ENCODE measurements around the gene FAM83D.

Gene FAM83D
- 2.2 to 3.6 reads per million in 2 experiments for total RNA-seq

GRCh38 chr20:38926142-38926933 lies at the start of gene FAM83D:
Gene FAM83D, plus strand, starts transcription at chr20:38926417. Its CDS starts 26 bp downstream, at chr20:38926443.
- peak; percentile 87 for DNase-seq (ENCODE audit: low read depth)

- no peak for DNase-seq (ENCODE audit: low read depth)
Observed at GRCh38 chr20:38877483-38877882, 48.7 kb upstream of the FAM83D start.

- no peak for DNase-seq (ENCODE audit: low read depth)
Observed at GRCh38 chr20:38878866-38879265, 47.4 kb upstream of the FAM83D start.

GRCh38 chr20:38880952-38881735 lies 45.1 kb upstream of the FAM83D start:
- no peak for DNase-seq (ENCODE audit: low read depth)

GRCh38 chr20:38881806-38882440 lies 44.3 kb upstream of the FAM83D start:
- no peak for DNase-seq (ENCODE audit: low read depth)

GRCh38 chr20:38882600-38882999 lies 43.6 kb upstream of the FAM83D start:
- DNase-seq (ENCODE audit: low read depth), result no peak

GRCh38 chr20:38883081-38883980 lies 42.9 kb upstream of the FAM83D start:
- DNase-seq (ENCODE audit: low read depth), result no peak

- no peak for DNase-seq (ENCODE audit: low read depth)
Observed at GRCh38 chr20:38883981-38884733, 42.1 kb upstream of the FAM83D start.

- no peak for DNase-seq (ENCODE audit: low read depth)
Observed at GRCh38 chr20:38885357-38885756, 40.9 kb upstream of the FAM83D start.

GRCh38 chr20:38888059-38888831 lies 38.0 kb upstream of the FAM83D start:
- DNase-seq (ENCODE audit: low read depth), result no peak

GRCh38 chr20:38889050-38889449 lies 37.2 kb upstream of the FAM83D start:
- no peak for DNase-seq (ENCODE audit: low read depth)

- no peak for DNase-seq (ENCODE audit: low read depth)
Observed at GRCh38 chr20:38889792-38890496, 36.3 kb upstream of the FAM83D start.

- no peak for DNase-seq (ENCODE audit: low read depth)
Observed at GRCh38 chr20:38890497-38890818, 35.8 kb upstream of the FAM83D start.

- DNase-seq (ENCODE audit: low read depth), result no peak
Observed at GRCh38 chr20:38892091-38892981, 33.9 kb upstream of the FAM83D start.

- DNase-seq (ENCODE audit: low read depth), result no peak
Observed at GRCh38 chr20:38893056-38893564, 33.1 kb upstream of the FAM83D start.

- DNase-seq (ENCODE audit: low read depth), result peak; percentile 74
Observed at GRCh38 chr20:38893565-38894090, 32.6 kb upstream of the FAM83D start.

GRCh38 chr20:38894091-38894847 lies 31.9 kb upstream of the FAM83D start:
- no peak for DNase-seq (ENCODE audit: low read depth)

Measured in T follicular helper cell (primary cell).